BE2C (cell line): ENCODE results near the gene TEX48.

Source experiments
- DNase-seq: peaks from one replicate; pipeline ENCODE4 v3.0.0-alpha.2; 2020
- H3K27me3 ChIP-seq: fragments of 250-450 bp; sonication (Bioruptor Pico); 2 replicates; pipeline ENCODE4 v1.5.1; 2020; ENCODE audit warnings: mild to moderate bottlenecking
- H3K36me3 ChIP-seq: fragments of 250-450 bp; sonication (Bioruptor Pico); 2 replicates; pipeline ENCODE4 v1.5.1; 2020; ENCODE audit warnings: mild to moderate bottlenecking
- H3K4me1 ChIP-seq: fragments of 250-450 bp; sonication (Bioruptor Pico); 2 replicates; pipeline ENCODE4 v1.5.1; 2020
- H3K4me3 ChIP-seq: 2 replicates; pipeline ENCODE4 v1.5.1; 2011; ENCODE audit warnings: low read depth, low read length
- H3K9me3 ChIP-seq: fragments of 250-450 bp; sonication (Bioruptor Pico); 2 replicates; pipeline ENCODE4 v1.5.1; 2020
- CTCF ChIP-seq: IDR thresholded peaks from 2 replicates; pipeline ENCODE4 v1.5.1; 2012; ENCODE audit warnings: mild to moderate bottlenecking, low read depth, low read length

TEX48 gene

GRCh38 chr9:114668146-114668545 is 13.8 kb downstream of the TEX48 start:
- Histone ChIP-seq H3K36me3 (no peaks in the 10 kb centered on the region), H3K4me3 (no peak overlapping the region), H3K27me3 (peaks cover 6% of the 10 kb centered on the region), H3K9me3 (no peaks in the 10 kb centered on the region), H3K4me1 (no peaks in the 10 kb centered on the region)
- no peak for TF ChIP-seq CTCF
- DNase-seq: no peak

- no peak for TF ChIP-seq CTCF
- Histone ChIP-seq H3K27me3 (peaks cover 14% of the 10 kb centered on the region), H3K36me3 (no peaks in the 10 kb centered on the region), H3K4me1 (no peaks in the 10 kb centered on the region), H3K4me3 (no peak overlapping the region), H3K9me3 (no peaks in the 10 kb centered on the region)
- no peak for DNase-seq
Measured at GRCh38 chr9:114666851-114667250, 15.1 kb downstream of the TEX48 start.

GRCh38 chr9:114666401-114666800 is 15.6 kb downstream of the TEX48 start:
- Histone ChIP-seq H3K4me1 (no peaks in the 10 kb centered on the region), H3K4me3 (no peak overlapping the region), H3K36me3 (no peaks in the 10 kb centered on the region), H3K9me3 (no peaks in the 10 kb centered on the region), H3K27me3 (peaks cover 14% of the 10 kb centered on the region)
- DNase-seq: no peak
- no peak for TF ChIP-seq CTCF

GRCh38 chr9:114664181-114664580 is 17.8 kb downstream of the TEX48 start:
- Histone ChIP-seq H3K36me3 (no peaks in the 10 kb centered on the region), H3K4me3 (no peak overlapping the region), H3K9me3 (no peaks in the 10 kb centered on the region), H3K4me1 (no peaks in the 10 kb centered on the region), H3K27me3 (peaks cover 14% of the 10 kb centered on the region)
- TF ChIP-seq CTCF: no peak
- DNase-seq: no peak

GRCh38 chr9:114662081-114662989 is 19.7 kb downstream of the TEX48 start:
- Histone ChIP-seq H3K4me1 (no peaks in the 10 kb centered on the region), H3K4me3 (no peak overlapping the region), H3K27me3 (peaks cover 14% of the 10 kb centered on the region), H3K36me3 (no peaks in the 10 kb centered on the region), H3K9me3 (no peaks in the 10 kb centered on the region)
- DNase-seq: peak; percentile 61
- peak; percentile 86 for TF ChIP-seq CTCF

GRCh38 chr9:114657705-114658104 is 24.3 kb downstream of the TEX48 start, which contains the start of gene TEX53:
Gene TEX53 (minus strand): TSS chr9:114657805. CDS start chr9:114657774, 31 bp downstream.
- peaks cover 5% of the 10 kb centered on the region for H3K27me3 ChIP-seq
- no peak for DNase-seq
- H3K4me3 ChIP-seq: no peak within 1 kb of the TSS
- no peaks in the 10 kb centered on the region for H3K4me1 ChIP-seq
- no peak for TF ChIP-seq CTCF
- no peaks in the 10 kb centered on the region for H3K9me3 ChIP-seq
- H3K36me3 ChIP-seq: no peaks in the 10 kb centered on the region
